Measurements from ENCODE around the gene AASDHPPT.
"Not testable (repeated sequence)": the region's sequence is repeated elsewhere in the genome, so short reads cannot be mapped to it uniquely, and the experiment has no call there.

AASDHPPT gene

GRCh38 chr11:106077609-106078455, at the start of gene AASDHPPT:
TSS of gene AASDHPPT (plus strand) at chr11:106077662. CDS start at chr11:106077711, 49 bp downstream.
- peak; percentile 42 for DNase-seq (ENCODE audit: low read depth)

- DNase-seq (ENCODE audit: low read depth): no peak
Observed at GRCh38 chr11:106030609-106031008, 46.9 kb upstream of the AASDHPPT start.

GRCh38 chr11:106031202-106031810, 46.2 kb upstream of the AASDHPPT start:
- no peak for DNase-seq (ENCODE audit: low read depth)

GRCh38 chr11:106031936-106032335, 45.5 kb upstream of the AASDHPPT start:
- no peak for DNase-seq (ENCODE audit: low read depth)

GRCh38 chr11:106032861-106033260, 44.6 kb upstream of the AASDHPPT start:
- no peak for DNase-seq (ENCODE audit: low read depth)

GRCh38 chr11:106043540-106043939, 33.9 kb upstream of the AASDHPPT start:
- DNase-seq (ENCODE audit: low read depth): no peak

- DNase-seq (ENCODE audit: low read depth): peak; percentile 3
Observed at GRCh38 chr11:106047631-106048030, 29.8 kb upstream of the AASDHPPT start.

- DNase-seq (ENCODE audit: low read depth): no peak
Observed at GRCh38 chr11:106049727-106050476, 27.6 kb upstream of the AASDHPPT start.

- DNase-seq (ENCODE audit: low read depth): no peak
Observed at GRCh38 chr11:106051103-106051502, 26.4 kb upstream of the AASDHPPT start.

GRCh38 chr11:106058377-106058776, 19.1 kb upstream of the AASDHPPT start:
- not testable (repeated sequence) for DNase-seq (ENCODE audit: low read depth)

- DNase-seq (ENCODE audit: low read depth): no peak
Observed at GRCh38 chr11:106059617-106060016, 17.8 kb upstream of the AASDHPPT start.

GRCh38 chr11:106061249-106061784, 16.1 kb upstream of the AASDHPPT start:
- no peak for DNase-seq (ENCODE audit: low read depth)

GRCh38 chr11:106061954-106062949, 15.2 kb upstream of the AASDHPPT start:
- no peak for DNase-seq (ENCODE audit: low read depth)

GRCh38 chr11:106063009-106063408, 14.5 kb upstream of the AASDHPPT start:
- no peak for DNase-seq (ENCODE audit: low read depth)

- DNase-seq (ENCODE audit: low read depth): no peak
Observed at GRCh38 chr11:106070606-106071005, 6.9 kb upstream of the AASDHPPT start.

GRCh38 chr11:106072804-106073203, 4.7 kb upstream of the AASDHPPT start:
- DNase-seq (ENCODE audit: low read depth): no peak

- no peak for DNase-seq (ENCODE audit: low read depth)
Observed at GRCh38 chr11:106076171-106076918, 1.1 kb upstream of the AASDHPPT start.

- peak; percentile 99 for DNase-seq (ENCODE audit: low read depth)
Observed at GRCh38 chr11:106076919-106077608, 398 bp upstream of the AASDHPPT start, which contains the start of gene KBTBD3. TSS of gene KBTBD3 (minus strand) at chr11:106077347. CDS start at chr11:106059097, 18,250 bp downstream.

GRCh38 chr11:106082096-106082495, 4.6 kb downstream of the AASDHPPT start:
- no peak for DNase-seq (ENCODE audit: low read depth)

GRCh38 chr11:106086135-106086534, 8.7 kb downstream of the AASDHPPT start:
- peak; percentile 57 for DNase-seq (ENCODE audit: low read depth)

Measured in EH (cell line).